ENCODE measurements around the gene PLXNB2.

Gene PLXNB2

GRCh38 chr22:50299785-50300619, 7.4 kb downstream of the PLXNB2 start:
- in situ Hi-C loops (cut with MboI; ENCODE audit: low sequenced_read_pairs): no loop called here

- in situ Hi-C loops (cut with MboI; ENCODE audit: low sequenced_read_pairs): no loop called here
These were observed 8.3 kb downstream of the PLXNB2 start for GRCh38 chr22:50298937-50299784.

GRCh38 chr22:50298266-50298637, 9.2 kb downstream of the PLXNB2 start:
- in situ Hi-C loops (cut with MboI; ENCODE audit: low sequenced_read_pairs): no loop called here

- in situ Hi-C loops (cut with MboI; ENCODE audit: low sequenced_read_pairs): no loop called here
These were observed 9.8 kb downstream of the PLXNB2 start for GRCh38 chr22:50297510-50298265.

GRCh38 chr22:50296658-50297490, 10.6 kb downstream of the PLXNB2 start:
- in situ Hi-C loops (cut with MboI; ENCODE audit: low sequenced_read_pairs): no loop called here

- in situ Hi-C loops (cut with MboI; ENCODE audit: low sequenced_read_pairs): no loop called here
These were observed 13.2 kb downstream of the PLXNB2 start for GRCh38 chr22:50294319-50294656.

- in situ Hi-C loops (cut with MboI; ENCODE audit: low sequenced_read_pairs): no loop called here
These were observed 13.8 kb downstream of the PLXNB2 start for GRCh38 chr22:50293441-50294318.

GRCh38 chr22:50292643-50293440, 14.6 kb downstream of the PLXNB2 start:
- in situ Hi-C loops (cut with MboI; ENCODE audit: low sequenced_read_pairs): no loop called here

- in situ Hi-C loops (cut with MboI; ENCODE audit: low sequenced_read_pairs): no loop called here
These were observed 17.4 kb downstream of the PLXNB2 start for GRCh38 chr22:50289942-50290630.

- in situ Hi-C loops (cut with MboI; ENCODE audit: low sequenced_read_pairs): no loop called here
These were observed 18.1 kb downstream of the PLXNB2 start for GRCh38 chr22:50289151-50289941.

GRCh38 chr22:50287731-50288130, 19.7 kb downstream of the PLXNB2 start:
- in situ Hi-C loops (cut with MboI; ENCODE audit: low sequenced_read_pairs): no loop called here

- in situ Hi-C loops (cut with MboI; ENCODE audit: low sequenced_read_pairs): no loop called here
These were observed 20.6 kb downstream of the PLXNB2 start for GRCh38 chr22:50286701-50287318.

- in situ Hi-C loops (cut with MboI; ENCODE audit: low sequenced_read_pairs): no loop called here
These were observed 21.2 kb downstream of the PLXNB2 start for GRCh38 chr22:50286275-50286674.

GRCh38 chr22:50285568-50286229, 21.7 kb downstream of the PLXNB2 start:
- in situ Hi-C loops (cut with MboI; ENCODE audit: low sequenced_read_pairs): no loop called here

- in situ Hi-C loops (cut with MboI; ENCODE audit: low sequenced_read_pairs): no loop called here
These were observed 23.0 kb downstream of the PLXNB2 start for GRCh38 chr22:50284479-50284878.

- in situ Hi-C loops (cut with MboI; ENCODE audit: low sequenced_read_pairs): no loop called here
These were observed 23.6 kb downstream of the PLXNB2 start for GRCh38 chr22:50283821-50284220.
